Left lung (tissue), 10 donors: ENCODE results near the gene HMGCS2. TPM values are rescaled to one million over a fixed set of nuclear protein-coding genes. Genes with fewer than 3 reads are reported as not detected.

Source experiments
- ATAC-seq: fragments of 200-7000 bp; cut with Tn5 transposase; one replicate; pipeline ENCODE4 v1.9.1; 2020; ENCODE audit warnings: moderate library complexity
- DNase-seq, 4 donors: peaks; one replicate each; pipeline ENCODE4 v3.0.0-alpha.2; 2013 to 2020
- H3K27ac ChIP-seq, 2 donors: fragments of 200-600 bp; sonication (generic) in 1 of 2; one replicate each; pipeline versions ENCODE4 v1.5.0 to v1.8.0; 2020 to 2021
- H3K27me3 ChIP-seq, 2 donors: fragments of 200-600 bp; sonication (generic) in 1 of 2; one replicate each; pipeline versions ENCODE4 v1.5.0 to v1.8.0; 2020 to 2021
- H3K36me3 ChIP-seq, 2 donors: fragments of 200-600 bp; sonication (generic) in 1 of 2; one replicate each; pipeline versions ENCODE4 v1.5.0 to v1.8.0; 2020 to 2021
- H3K4me1 ChIP-seq, 2 donors: fragments of 200-600 bp; one replicate each; pipeline ENCODE4 v1.8.0; 2021
- H3K4me3 ChIP-seq, 2 donors: fragments of 200-600 bp; sonication (generic) in 1 of 2; one replicate each; pipeline versions ENCODE4 v1.5.0 to v1.8.0; 2020 to 2021; ENCODE audit warnings: mild to moderate bottlenecking in 1 of 2
- H3K9me3 ChIP-seq, 2 donors: fragments of 200-600 bp; sonication (generic) in 1 of 2; one replicate each; pipeline versions ENCODE4 v1.5.0 to v1.8.0; 2020 to 2021
- CTCF ChIP-seq, 2 donors: fragments of 200-600 bp; sonication (generic) in 1 of 2; IDR thresholded peaks; one replicate each; pipeline versions ENCODE4 v1.5.0 to v1.8.0; 2021; ENCODE audit warnings: antibody characterized with exemption in 2 of 2
- intact Hi-C, 2 donors: fragments of 100-400 bp; cut with DNase I; formaldehyde crosslinking; loops; one replicate each; pipeline versions ENCODE4 v1.11.2 to v1.14.2; 2022
- polyA plus RNA-seq, 6 donors: library from polyadenylated mRNA; unstranded; fragments of 120-200 nt; gene quantifications; one replicate each; pipeline ENCODE4 v1.2.1, GENCODE V29; 2013; ENCODE audit not compliant: insufficient read length in 6 of 6
- total RNA-seq, 2 donors: library from RNA; stranded (reverse); fragmentation: NEBNext Ultra II Directional; extraction: Animal tissue kit (Norgen Biotek cat#: 25700); gene quantifications; one replicate each; pipeline ENCODE4 v1.2.1, GENCODE V29; 2021
- donor health status: DM: no; HTN: yes; CAD: no.
- donor health status: DM: no; HTN: no; CAD: no.

HMGCS2 gene
- total and polyA plus RNA-seq, 8 donors, result 0.26 to 1.2 (median 0.58) TPM; not detected in 1

- intact Hi-C loops, result no loop called here
- no peak for ATAC-seq
- no peak for TF ChIP-seq CTCF (IDR thresholded peaks at IDR 0.05)
These were observed 5.8 kb downstream of the HMGCS2 start for GRCh38 chr1:119762953-119763352.

GRCh38 chr1:119762409-119762808 lies 6.3 kb downstream of the HMGCS2 start:
- Histone ChIP-seq H3K36me3 (no peaks in the 10 kb centered on the region), H3K4me1 (no peaks in the 10 kb centered on the region), H3K27ac (no peak overlapping the region), H3K9me3 (peaks cover 0 to 5% of the 10 kb centered on the region in 2 donors), H3K27me3 (no peaks in the 10 kb centered on the region), H3K4me3 (no peak overlapping the region)
- intact Hi-C loops, result no loop called here
- DNase-seq, result no peak
- TF ChIP-seq CTCF (IDR thresholded peaks at IDR 0.05), result no peak
- no peak for ATAC-seq

More at GRCh38 chr1:119762953-119763352, 5.8 kb downstream of the HMGCS2 start:
- Histone ChIP-seq H3K4me1 (no peaks in the 10 kb centered on the region), H3K9me3 (peaks cover 0 to 5% of the 10 kb centered on the region in 2 donors), H3K36me3 (no peaks in the 10 kb centered on the region), H3K27me3 (no peaks in the 10 kb centered on the region), H3K4me3 (no peak overlapping the region), H3K27ac (no peak overlapping the region)
- no peak for DNase-seq

- DNase-seq (no peak), ATAC-seq (no peak)
- no peaks in the 10 kb centered on the region for H3K4me1 ChIP-seq
- H3K36me3 ChIP-seq, result no peaks in the 10 kb centered on the region
- no peaks in the 10 kb centered on the region for H3K9me3 ChIP-seq
- intact Hi-C loops, result no loop called here
- no peak for TF ChIP-seq CTCF (IDR thresholded peaks at IDR 0.05)
- no peaks in the 10 kb centered on the region for H3K27me3 ChIP-seq
- H3K27ac ChIP-seq, result no peak overlapping the region
- no peak overlapping the region for H3K4me3 ChIP-seq
These were observed 10.1 kb downstream of the HMGCS2 start for GRCh38 chr1:119758584-119758983.

- ATAC-seq, result no peak
- TF ChIP-seq CTCF (IDR thresholded peaks at IDR 0.05), result no peak
- H3K4me1 ChIP-seq, result no peaks in the 10 kb centered on the region
- H3K27me3 ChIP-seq, result no peaks in the 10 kb centered on the region
- no peak overlapping the region for H3K4me3 ChIP-seq
- no peak overlapping the region for H3K27ac ChIP-seq
- H3K36me3 ChIP-seq, result no peaks in the 10 kb centered on the region
- no peak for DNase-seq
- intact Hi-C loops, result no loop called here
- no peaks in the 10 kb centered on the region for H3K9me3 ChIP-seq
These were observed 16.1 kb downstream of the HMGCS2 start for GRCh38 chr1:119752592-119752991.

- ATAC-seq (no peak), DNase-seq (no peak)
- no peak for TF ChIP-seq CTCF (IDR thresholded peaks at IDR 0.05)
- H3K9me3 ChIP-seq, result no peaks in the 10 kb centered on the region
- no peak overlapping the region for H3K4me3 ChIP-seq
- no peaks in the 10 kb centered on the region for H3K36me3 ChIP-seq
- intact Hi-C loops, result no loop called here
- no peaks in the 10 kb centered on the region for H3K4me1 ChIP-seq
- no peaks in the 10 kb centered on the region for H3K27me3 ChIP-seq
- no peak overlapping the region for H3K27ac ChIP-seq
These were observed 20.7 kb downstream of the HMGCS2 start for GRCh38 chr1:119748040-119748439.
